GM18520 (cell line): ENCODE data around the gene NUDT12.

ENCODE experiments used
- ATAC-seq: cut with Tn5 transposase; IDR thresholded peaks from one replicate; pipeline ENCODE4 v1.9.1; 2021; ENCODE audit not compliant: unreplicated experiment

The NUDT12 gene

GRCh38 chr5:103562453-103563157, at the start of gene NUDT12:
TSS of gene NUDT12 (minus strand) at chr5:103562789. CDS start at chr5:103560248, 2,541 bp downstream.
- peak; percentile 93 for ATAC-seq

GRCh38 chr5:103607346-103607745, 44.8 kb upstream of the NUDT12 start:
- no peak for ATAC-seq

- ATAC-seq, result no peak
Measured at GRCh38 chr5:103605277-103605676, 42.7 kb upstream of the NUDT12 start.

- no peak for ATAC-seq
Measured at GRCh38 chr5:103602438-103602837, 39.8 kb upstream of the NUDT12 start.

DNA sequence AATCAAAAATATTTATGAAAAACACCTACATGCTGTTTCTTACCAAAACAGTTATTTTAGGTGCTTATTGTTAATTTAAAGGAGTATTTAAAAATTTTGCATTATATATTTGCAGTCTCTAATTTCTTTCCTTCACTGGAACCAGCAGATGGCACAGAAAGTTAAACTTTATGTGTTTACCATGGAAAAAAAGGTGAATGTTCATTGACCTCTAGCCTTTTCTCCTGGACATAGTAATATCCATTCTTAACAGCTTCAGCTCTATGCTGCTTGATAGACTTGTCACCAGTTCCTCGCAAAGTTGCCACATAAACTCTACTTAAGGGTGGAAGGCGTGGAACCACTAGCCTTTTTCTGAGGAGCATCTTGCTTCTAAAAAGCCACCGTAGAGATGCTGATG, 38.7 kb upstream of the NUDT12 start:
- ATAC-seq, result no peak

DNA sequence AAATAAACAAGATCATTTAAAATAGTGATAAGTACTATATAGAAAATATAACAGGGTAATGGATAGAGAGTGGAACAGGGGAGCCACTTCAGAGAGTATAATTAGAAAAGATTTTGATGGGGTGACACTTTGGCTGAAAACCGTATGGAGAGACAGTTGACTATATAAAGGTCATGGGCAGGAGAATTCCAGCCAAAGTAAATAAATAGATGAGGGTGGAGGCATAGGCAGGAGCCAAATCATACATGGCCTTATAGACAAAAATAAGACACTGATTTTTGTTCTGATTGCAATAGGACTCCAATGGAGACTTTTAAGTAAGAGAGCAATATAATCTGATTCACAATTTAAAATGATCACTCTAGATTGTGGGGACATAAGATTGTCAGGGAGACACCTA, 37.5 kb upstream of the NUDT12 start:
- no peak for ATAC-seq

- ATAC-seq, result no peak
Measured at GRCh38 chr5:103598997-103599566, 36.5 kb upstream of the NUDT12 start.

DNA sequence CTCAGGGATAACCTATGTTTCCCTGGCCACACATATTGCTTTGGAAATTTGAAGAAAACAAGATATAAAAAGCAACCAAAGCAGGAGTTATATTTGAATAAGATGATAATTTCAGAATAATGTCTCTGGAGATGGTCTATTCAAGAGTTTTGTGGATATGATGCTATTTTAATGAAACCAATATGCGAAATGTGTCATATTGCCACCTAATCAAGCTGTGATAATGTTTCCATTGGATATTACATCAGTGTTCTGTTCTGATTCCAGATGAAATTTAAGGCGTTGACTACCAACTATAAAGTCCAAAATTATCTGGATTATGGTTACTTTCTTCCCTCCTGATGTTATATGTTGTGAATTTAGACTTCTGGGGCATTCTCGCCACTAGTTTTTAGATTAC, 27.6 kb upstream of the NUDT12 start:
- ATAC-seq, result no peak

DNA sequence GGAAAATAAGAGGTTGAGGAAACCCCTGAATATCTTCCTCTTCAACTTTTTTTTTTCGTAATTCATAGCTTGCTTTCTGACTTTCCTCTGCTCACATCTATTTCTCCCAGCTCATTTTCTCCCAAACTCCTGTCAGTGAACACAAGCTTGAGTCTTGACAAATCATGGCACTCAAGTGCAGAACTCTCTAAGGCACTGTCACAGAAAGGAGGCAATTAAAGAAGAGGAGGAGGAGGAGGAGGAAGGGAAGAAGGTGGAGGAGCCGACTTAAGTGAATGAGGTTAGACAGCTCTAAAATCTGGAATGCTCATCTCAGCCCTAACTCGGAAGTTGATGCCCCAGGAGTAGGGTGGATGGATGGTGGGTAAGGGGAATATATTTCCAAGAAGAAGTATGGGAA, 27.2 kb upstream of the NUDT12 start:
- ATAC-seq, result no peak

- no peak for ATAC-seq
Measured at GRCh38 chr5:103589357-103589756, 26.8 kb upstream of the NUDT12 start.

DNA sequence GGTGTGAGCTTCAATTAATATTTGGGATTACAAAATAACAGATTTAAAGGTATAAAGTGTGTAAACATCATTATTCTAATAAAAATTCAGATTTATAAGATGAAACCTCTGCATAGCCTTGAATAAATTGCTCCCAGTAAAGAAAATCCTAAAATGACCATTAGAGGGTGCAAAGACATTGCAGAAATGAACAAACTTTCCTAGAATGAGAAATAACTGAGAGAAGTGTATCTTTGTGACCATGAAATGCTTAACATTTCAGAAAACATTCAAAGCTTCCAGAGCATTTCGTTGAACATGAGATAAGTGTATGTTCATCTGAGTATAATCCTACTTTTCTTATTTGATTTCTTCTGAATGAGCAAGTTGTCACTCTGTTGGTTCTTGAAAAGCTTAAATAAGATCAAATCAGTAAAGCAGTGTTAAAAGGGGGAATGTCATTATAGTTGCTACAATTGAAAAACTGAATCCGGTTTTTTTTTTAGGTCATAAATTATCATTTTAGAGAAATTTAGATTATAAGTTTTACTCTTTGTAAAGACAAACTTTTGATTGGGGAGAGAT, 24.7 kb upstream of the NUDT12 start:
- no peak for ATAC-seq

GRCh38 chr5:103582364-103582763, 19.8 kb upstream of the NUDT12 start:
- no peak for ATAC-seq

DNA sequence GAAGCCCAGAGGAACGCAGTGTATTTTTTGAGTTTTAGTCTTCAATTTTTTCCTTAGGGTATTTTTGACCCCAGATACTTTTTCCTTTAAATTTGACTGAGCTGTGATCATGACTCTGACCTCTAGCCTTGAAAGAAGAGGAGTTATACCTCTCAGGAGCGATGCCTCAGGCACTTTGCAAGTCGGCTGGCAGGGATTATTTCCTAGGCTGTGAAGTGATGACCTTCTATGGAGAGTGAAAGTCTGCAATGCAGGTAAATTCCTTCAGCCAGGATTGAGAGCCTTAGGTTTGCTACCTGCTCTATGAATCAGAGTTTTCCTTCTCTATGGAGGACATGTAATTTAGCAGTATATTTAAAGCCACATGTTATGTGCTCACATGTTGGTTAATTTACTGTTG, 10.8 kb upstream of the NUDT12 start:
- no peak for ATAC-seq

DNA sequence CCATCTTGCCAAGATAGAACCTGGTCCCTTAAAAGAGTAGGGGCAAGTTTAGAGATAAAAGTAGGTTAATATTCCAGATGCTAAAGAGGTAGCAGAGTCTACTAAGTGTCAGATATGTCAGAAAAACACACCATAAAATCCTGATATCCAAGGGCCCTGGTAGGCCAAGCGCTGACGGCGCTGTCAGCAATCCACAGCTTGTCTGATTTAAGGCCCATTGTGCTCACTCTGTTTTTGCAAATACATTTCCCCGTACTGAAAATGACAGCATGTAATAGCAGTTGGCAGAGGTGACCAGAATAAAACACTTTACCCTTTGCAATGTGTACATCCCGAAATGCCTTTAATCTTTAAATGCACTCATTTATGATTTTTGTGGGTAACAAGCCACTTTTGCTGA, 9.9 kb upstream of the NUDT12 start:
- ATAC-seq, result no peak

GRCh38 chr5:103571730-103572129, 9.1 kb upstream of the NUDT12 start:
- no peak for ATAC-seq

GRCh38 chr5:103569313-103570060, 6.9 kb upstream of the NUDT12 start:
- no peak for ATAC-seq

DNA sequence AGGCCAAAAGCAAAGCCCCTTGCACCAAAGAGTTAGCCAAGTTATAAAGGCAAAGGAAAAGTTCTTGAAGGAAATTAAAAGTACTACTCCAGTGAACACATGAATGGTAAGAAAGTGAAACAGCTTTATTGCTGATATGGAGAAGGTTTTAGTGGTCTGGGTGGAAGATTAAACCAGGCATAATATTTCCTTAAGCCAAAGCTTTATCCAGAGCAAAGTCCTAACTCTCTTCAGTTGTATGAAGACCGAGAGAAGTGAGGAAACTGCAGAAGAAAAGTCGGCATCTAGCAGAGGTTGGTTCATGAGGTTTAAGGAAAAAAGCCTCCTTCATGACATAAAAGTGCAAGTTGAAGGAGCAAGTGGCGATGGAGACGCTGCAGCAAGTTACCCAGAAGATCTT, 3.1 kb upstream of the NUDT12 start:
- ATAC-seq, result no peak

- ATAC-seq, result peak; percentile 22
Measured at GRCh38 chr5:103561685-103562452, 720 bp downstream of the NUDT12 start.

DNA sequence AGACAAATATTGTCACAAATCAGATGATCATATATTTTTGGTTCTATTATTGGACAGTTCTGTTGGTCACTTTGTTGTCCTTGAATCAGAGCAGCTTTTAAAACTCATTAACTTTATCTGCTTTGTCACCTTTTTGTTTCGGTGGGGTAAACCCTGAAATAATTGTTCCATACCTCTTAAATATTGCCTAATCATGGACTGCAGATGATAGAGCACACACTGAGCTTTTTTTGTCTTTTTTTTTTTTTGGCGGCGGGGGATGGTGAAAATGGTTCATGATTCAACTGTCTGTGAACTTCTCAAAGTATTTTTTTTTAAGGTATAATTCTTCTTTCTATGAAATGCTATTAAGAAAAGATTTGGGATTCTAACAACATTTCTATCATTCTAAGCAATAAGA, 1.8 kb downstream of the NUDT12 start:
- no peak for ATAC-seq

DNA sequence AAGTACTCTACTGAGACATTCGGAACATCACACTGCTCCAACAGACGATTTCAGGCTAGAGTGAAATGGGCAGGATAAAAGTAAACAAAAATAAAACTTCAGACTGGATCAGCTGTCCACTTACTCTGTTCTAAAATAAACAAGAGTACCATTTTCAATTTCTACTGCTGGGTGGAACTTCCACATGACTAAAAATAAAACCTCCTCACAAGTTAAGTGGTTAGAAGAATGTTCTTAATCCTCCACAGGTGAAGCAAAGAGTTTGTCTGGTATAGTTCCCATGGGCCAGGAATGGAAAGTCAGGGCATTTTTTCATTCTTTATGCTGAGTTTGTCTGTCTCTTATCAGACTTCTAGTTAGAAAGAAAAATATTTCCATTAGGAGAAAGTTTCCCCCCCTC, 15.7 kb downstream of the NUDT12 start:
- ATAC-seq, result no peak

DNA sequence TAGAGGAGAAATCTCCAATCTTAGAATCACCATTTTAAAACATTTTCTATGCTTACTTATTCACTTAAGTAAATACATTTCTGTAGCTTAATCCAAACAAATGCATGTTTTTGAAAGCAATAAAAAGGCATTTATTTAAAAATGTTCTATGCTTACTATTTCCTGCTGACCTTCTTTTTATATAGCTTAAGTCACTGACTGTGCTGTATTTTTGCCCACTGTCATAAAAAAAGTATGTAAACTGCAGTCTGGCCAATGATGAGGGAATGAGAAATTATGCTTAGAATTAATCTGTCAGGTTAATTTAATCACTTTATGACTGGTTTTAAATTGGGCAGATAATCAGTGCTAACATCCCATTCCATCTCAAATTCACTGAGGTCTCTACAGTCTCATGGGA, 20.1 kb downstream of the NUDT12 start:
- no peak for ATAC-seq
